ENCODE results near the gene RIN1.

The RIN1 gene

DNA sequence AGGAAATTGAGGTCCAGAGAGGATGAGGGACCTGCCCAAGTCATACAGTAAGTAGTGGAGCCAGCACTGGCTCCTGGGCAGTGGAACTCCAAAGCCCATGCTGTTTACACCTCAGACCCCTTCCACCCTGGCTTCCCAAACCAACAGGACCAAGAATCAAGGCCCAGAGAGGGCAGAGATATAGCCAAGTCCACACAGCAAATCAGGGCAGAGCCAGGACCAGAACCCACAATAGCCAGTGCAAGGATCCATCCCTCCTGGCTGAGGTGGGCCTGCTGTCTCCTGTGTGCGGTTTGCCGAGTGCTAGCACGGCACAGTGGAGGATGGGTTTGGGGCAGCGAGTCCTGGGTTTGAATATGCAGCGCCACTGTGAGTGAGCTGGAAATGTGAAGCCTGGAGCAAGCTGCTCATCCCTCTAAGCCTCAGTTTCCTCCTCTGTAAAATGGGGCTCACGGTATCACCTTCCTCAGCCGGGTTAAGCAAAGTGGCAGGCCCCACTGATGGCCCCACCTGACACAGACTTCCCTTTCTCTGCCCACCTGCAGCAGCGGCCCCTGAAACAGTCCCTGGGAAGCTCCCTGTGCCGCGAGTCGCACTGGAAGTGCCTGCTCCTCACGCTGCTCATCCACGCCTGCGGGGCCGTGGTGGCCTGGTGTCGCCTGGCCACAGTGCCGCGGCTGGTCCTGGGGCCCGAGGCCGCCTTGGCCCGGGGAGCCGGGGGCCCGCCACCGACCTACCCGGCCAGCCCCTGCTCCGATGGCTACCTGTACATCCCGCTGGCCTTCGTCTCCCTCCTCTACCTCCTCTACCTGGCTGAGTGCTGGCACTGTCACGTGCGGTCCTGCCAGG is 42.2 kb downstream of the RIN1 start:
- no peak for DNase-seq

- DNase-seq, result no peak
Observed at GRCh38 chr11:66293352-66293751, 42.9 kb downstream of the RIN1 start.

DNA sequence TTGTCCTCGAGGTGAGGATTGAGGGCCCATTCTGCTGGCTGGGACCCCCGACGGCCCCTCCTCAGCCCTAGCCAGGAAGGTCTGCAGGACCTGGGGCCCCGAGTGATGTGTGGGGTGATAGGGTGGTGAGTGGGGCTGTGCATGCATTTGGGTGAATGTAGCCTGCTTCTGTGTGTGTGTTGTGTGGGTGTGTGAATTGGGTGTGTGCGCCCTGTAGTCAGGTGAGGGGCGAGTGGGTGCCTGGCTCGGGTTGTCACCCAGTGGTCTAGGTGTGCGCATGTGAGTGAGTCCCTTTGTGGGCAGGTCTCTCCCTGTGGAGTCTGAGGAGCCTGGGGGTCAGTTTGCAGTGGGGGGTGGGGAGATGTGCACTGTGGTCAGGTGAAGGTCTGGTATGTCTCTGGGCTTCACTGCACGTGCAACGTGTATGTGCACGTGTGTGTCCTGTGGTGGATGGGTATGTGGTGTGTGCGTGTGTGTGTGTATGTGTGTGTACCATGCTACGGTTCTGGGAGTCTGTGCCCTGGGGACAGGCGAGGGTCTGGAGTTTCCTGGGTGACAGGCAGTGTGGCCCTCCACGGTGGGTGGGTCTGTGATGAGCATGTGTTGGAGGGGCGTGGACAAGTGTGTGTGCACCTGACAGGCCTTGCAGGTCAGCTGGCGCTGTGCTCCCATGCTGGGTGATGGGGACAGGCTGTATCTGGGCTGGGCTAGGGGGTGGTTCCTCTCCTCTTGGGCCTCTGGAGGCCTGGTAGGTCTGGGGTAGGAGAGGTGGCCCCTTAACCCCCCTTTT is 43.5 kb downstream of the RIN1 start:
- no peak for DNase-seq

GRCh38 chr11:66291706-66292542 is 44.3 kb downstream of the RIN1 start, which contains the start of gene TMEM151A:
Gene TMEM151A, plus strand, starts transcription at chr11:66291894. Its CDS starts 120 bp downstream, at chr11:66292014.
- peak; percentile 26 for DNase-seq

DNA sequence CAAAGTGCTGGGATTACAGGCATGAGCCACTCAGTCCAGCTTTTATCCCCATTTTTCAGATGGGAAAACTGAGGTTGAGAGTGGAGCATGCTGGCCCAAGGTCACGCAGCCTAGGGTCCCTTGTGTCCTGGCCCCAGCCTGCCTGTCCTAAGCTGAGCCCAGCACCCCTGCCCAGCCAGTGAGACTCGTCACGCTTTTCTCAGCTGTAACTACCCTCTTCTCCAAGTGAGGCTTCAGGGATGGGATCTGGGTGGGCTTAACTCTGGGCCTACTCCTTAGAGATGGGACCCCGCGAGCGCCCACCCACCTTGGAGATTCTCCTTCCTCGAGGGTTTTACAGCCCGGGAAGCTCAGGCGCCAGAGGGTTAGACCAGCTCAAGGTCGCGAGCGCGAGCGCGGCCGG is 44.9 kb downstream of the RIN1 start:
- no peak for DNase-seq

DNA sequence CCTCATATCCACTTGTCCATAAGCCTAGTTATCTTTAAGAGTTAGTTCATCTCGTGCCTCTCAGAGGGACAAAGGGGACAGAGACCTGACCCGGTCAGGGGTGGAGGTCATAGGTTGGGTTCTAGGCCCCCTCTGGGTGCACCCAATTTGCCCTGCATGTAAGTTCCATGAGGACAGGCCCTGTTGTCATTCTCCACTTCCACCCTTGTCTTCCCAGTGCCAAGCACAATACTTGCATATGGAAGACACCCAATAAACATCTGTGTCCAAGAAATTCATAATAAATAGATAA is 46.0 kb downstream of the RIN1 start:
- DNase-seq, result no peak

GRCh38 chr11:66289548-66290329 is 46.5 kb downstream of the RIN1 start:
- DNase-seq, result peak; percentile 83

- DNase-seq, result peak; percentile 99
Observed at GRCh38 chr11:66288671-66289547, 47.3 kb downstream of the RIN1 start, which contains the start of gene YIF1A. Gene YIF1A, minus strand, starts transcription at chr11:66289143. Its CDS starts 158 bp downstream, at chr11:66288985.

GRCh38 chr11:66287889-66288670 is 48.2 kb downstream of the RIN1 start:
- no peak for DNase-seq

- DNase-seq, result no peak
Observed at GRCh38 chr11:66287211-66287888, 48.9 kb downstream of the RIN1 start.

- DNase-seq, result no peak
Observed at GRCh38 chr11:66286699-66287098, 49.5 kb downstream of the RIN1 start.

DNA sequence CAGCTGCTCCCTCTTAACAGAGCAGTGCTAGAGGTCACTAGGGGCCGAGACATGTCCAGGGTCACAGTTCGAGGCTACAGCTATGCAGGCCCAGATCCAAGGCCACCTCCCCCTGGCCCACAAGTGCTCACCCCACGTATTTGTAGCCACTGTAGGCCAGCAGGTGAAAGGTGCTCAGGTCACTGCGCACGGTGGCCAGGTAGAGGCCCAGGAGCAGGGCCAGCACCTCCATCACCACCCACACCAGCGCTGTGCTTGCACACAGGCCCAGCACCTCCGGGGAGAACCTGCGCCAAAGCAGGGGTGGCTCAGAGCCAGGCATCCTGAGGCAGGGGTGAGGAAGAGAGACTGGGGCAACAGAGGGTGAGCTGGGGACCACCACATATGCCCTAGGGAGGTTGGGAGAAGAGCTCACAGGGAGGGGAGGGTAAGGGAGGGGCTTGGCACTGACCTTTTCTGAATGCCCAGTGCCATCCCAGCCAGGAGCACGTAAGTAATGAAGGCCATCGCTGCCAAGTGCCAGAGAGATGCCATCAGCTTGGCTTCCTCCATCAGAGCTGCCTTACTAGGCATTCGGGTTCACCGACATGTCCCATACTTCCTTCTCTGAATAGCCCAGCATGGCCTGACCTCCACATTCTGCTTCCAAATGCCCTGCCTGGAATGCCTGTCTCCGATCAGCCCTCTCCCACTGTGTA is 50.8 kb downstream of the RIN1 start:
- no peak for DNase-seq

DNA sequence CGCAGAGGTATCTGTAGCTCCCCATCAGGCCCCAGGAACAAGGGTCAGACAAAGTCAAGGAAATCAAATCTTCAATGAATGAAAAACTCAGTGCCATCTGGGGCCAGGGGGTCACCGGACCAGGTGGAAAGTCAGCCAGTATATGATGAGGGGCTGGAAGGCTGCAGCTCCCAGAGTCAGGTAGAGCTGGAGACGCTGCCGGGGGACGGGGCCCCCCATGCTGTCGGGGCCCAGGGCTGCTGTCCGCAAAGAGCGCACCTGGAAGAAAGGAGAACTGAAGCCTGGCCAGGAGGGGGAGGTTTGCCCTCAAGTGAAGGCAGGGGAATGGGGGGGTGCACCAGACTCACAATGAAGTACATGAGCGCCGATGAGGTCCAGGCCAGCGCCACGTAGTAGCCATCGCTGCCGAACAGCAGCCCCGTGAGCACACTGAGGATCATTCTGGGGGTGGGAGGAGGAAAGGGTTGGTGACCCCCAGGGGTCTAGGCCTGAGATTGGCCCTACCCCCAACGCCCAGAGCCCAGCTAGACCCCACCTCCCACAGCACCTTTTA is 51.6 kb downstream of the RIN1 start:
- DNase-seq, result no peak

DNA sequence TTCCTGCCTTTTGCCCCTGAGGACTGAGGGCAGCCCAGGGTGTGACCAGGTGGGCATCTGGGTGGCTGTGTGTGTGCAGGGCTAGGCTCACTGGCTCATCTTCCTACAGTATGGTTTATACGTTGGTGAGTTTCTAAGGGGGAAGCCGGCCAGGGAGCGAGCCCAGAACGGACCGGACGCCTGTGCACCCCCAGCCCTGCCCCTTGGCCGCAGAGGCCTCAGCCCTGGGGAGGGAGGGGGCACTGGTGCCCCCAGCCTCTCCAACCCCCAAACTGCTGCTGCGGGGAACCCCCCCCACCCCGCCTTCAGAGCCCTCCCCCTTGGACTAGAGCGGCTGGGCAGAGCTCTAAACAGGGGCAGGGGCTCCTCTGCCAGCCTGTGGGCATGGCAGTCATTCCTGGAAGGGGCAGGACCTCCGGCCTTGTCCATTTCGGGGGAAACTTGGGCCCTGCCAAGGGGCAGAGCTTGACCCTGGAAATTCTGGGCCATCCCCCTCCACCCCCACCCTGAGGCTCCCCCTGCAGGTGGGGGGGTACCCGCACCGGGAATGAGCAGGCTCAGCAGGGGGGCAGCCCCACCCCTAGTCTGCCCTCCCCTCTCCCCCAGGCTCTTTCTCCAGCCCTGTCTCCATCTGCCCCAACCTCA is 52.7 kb downstream of the RIN1 start:
- DNase-seq, result no peak

DNA sequence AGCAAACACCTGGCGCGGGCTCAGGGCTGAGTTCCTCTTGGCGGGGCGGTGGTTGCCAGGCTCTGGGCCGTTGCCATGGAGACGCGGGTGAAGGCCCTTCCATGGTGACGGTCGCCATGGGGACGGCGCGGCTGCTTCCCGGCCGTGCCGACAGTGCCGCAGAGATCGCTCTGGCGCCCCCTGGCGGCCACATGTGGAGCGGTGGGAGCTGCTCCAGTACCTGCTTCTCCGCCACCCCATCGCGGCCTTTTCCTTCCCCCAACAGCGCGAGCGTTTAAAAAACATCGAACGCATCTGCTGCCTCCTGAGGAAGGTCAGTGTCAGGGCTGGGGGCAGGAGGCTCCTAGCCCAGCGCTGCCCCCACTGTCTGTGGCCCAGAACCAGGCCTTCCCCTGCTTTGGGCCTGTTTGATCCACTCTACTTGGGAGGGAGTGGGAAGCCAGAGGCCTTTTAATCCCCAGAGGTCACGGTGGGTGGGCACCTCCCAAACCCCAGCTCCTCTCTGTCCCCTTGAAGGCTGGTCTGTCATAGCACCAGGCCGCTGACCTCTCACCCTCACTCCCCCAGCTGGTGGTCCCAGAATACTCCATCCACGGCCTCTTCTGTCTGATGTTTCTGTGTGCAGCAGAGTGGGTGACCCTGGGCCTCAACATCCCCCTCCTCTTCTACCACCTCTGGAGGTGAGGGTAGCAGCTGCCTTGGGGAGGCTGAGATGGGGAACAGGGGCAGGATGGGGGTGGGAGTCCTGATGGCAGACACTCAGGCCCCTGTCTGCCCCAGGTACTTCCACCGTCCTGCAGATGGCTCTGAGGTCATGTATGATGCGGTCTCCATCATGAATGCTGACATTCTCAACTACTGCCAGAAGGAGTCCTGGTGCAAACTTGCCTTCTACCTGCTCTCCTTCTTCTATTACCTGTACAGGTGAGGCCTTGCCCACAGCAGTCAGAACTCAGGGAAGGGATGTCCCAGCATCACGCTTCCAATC is 53.5 kb downstream of the RIN1 start:
- peak; percentile 99 for DNase-seq

Measured in CD4-positive, alpha-beta T cell treated with Interleukin-10 for 1 hour (primary cell).